HG03135 (cell line): ENCODE results near the gene PPM1N.

Source experiments
- ATAC-seq: cut with Tn5 transposase; IDR thresholded peaks from one replicate; pipeline ENCODE4 v1.9.1; 2021; ENCODE audit warnings: mild to moderate bottlenecking, moderate library complexity; ENCODE audit not compliant: unreplicated experiment

The PPM1N gene

GRCh38 chr19:45527731-45528130, 29.5 kb downstream of the PPM1N start:
- no peak for ATAC-seq

- no peak for ATAC-seq
Measured at GRCh38 chr19:45528149-45528743, 30.0 kb downstream of the PPM1N start.

- ATAC-seq: no peak
Measured at GRCh38 chr19:45528744-45529419, 30.6 kb downstream of the PPM1N start.

- no peak for ATAC-seq
Measured at GRCh38 chr19:45529420-45529785, 31.2 kb downstream of the PPM1N start.

GRCh38 chr19:45531349-45531748, 33.1 kb downstream of the PPM1N start:
- ATAC-seq: no peak

GRCh38 chr19:45539459-45539858, 41.2 kb downstream of the PPM1N start:
- no peak for ATAC-seq

- ATAC-seq: no peak
Measured at GRCh38 chr19:45542234-45542668, 44.0 kb downstream of the PPM1N start.

GRCh38 chr19:45547211-45547770, 49.0 kb downstream of the PPM1N start:
- ATAC-seq: no peak

GRCh38 chr19:45547965-45548609, 49.8 kb downstream of the PPM1N start:
- ATAC-seq: no peak
